ENCODE data around the gene CCP110.
"Not testable (repeated sequence)": the region's sequence is repeated elsewhere in the genome, so short reads cannot be mapped to it uniquely, and the experiment has no call there.

Gene CCP110

GRCh38 chr16:19527161-19527560 lies 3.4 kb downstream of the CCP110 start:
- no peak for FAIRE-seq
- TF ChIP-seq TAF1 (IDR thresholded peaks at IDR 0.05; ENCODE audit: borderline replicate concordance, low read depth, low read length), result no peak
- DNase-seq (ENCODE audit: insufficient read length), result no peak

GRCh38 chr16:19528666-19529065 lies 4.9 kb downstream of the CCP110 start:
- TF ChIP-seq POLR2AphosphoS5 (IDR thresholded peaks at IDR 0.05; ENCODE audit: low read depth, low read length) (no peak), POLR2A (IDR thresholded peaks at IDR 0.05; ENCODE audit: low read depth, low read length) (no peak), TAF1 (IDR thresholded peaks at IDR 0.05; ENCODE audit: borderline replicate concordance, low read depth, low read length) (no peak)
- DNase-seq (ENCODE audit: insufficient read length) (no peak), FAIRE-seq (no peak)

DNA sequence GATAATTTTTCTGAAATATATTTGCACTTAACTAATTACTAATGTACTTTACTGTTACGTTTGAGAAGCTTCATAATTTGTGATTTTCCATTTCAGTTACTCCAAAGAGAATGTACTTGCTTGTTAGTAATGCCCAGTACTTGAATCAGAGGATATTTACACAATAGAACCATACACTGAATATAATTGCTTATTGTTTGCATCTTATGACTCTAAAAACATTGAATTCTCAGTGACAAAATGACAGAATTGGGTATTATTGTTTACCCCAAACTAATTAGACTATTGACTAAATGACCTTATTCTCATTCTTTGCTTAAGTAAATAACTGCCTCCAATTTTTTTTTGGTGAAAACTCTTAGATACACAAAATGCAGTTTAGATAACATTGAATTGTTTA lies 8.9 kb downstream of the CCP110 start:
- DNase-seq (ENCODE audit: insufficient read length) (no peak), FAIRE-seq (no peak)
- TF ChIP-seq TAF1 (IDR thresholded peaks at IDR 0.05; ENCODE audit: borderline replicate concordance, low read depth, low read length) (no peak), POLR2A (IDR thresholded peaks at IDR 0.05; ENCODE audit: low read depth, low read length) (no peak), POLR2AphosphoS5 (IDR thresholded peaks at IDR 0.05; ENCODE audit: low read depth, low read length) (no peak)

GRCh38 chr16:19540241-19540970 lies 16.7 kb downstream of the CCP110 start:
- TF ChIP-seq TAF1 (IDR thresholded peaks at IDR 0.05; ENCODE audit: borderline replicate concordance, low read depth, low read length) (no peak), POLR2A (IDR thresholded peaks at IDR 0.05; ENCODE audit: low read depth, low read length) (no peak), POLR2AphosphoS5 (IDR thresholded peaks at IDR 0.05; ENCODE audit: low read depth, low read length) (no peak)
- FAIRE-seq, result no peak
- no peak for DNase-seq (ENCODE audit: insufficient read length)

DNA sequence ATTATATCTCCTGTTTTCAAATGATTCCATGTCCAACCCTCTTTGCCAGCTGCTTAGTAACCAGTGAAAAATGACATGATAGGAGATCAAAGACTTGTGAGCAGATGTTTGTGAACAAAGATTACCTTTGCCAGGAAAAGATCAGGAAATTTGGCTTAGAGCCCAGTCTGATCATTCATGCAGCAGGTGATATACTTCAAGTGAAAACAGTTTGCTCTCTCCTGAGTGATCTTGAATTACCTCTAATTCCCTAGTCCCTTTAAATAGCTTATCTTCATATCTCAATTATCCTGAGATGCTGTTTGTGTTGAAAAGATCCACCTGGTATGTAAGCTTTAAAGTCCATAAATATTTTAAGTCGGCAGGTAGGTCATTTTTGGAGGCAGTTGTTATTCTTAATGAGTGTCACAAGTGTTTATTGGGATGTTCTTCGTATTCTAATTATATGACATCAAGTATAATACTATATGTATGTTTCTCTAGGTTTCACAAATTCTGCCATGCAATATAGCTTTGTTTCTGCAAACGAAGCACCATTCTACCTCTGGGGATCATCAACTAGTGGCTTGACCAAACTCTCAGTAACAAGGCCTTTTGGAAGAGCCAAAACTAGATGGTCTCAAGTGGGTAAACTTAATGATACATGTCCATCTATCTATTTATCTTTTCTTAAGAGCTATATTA lies 18.5 kb downstream of the CCP110 start:
- FAIRE-seq, result no peak
- no peak for DNase-seq (ENCODE audit: insufficient read length)
- TF ChIP-seq POLR2A (IDR thresholded peaks at IDR 0.05; ENCODE audit: low read depth, low read length) (no peak), POLR2AphosphoS5 (IDR thresholded peaks at IDR 0.05; ENCODE audit: low read depth, low read length) (no peak), TAF1 (IDR thresholded peaks at IDR 0.05; ENCODE audit: borderline replicate concordance, low read depth, low read length) (no peak)

DNA sequence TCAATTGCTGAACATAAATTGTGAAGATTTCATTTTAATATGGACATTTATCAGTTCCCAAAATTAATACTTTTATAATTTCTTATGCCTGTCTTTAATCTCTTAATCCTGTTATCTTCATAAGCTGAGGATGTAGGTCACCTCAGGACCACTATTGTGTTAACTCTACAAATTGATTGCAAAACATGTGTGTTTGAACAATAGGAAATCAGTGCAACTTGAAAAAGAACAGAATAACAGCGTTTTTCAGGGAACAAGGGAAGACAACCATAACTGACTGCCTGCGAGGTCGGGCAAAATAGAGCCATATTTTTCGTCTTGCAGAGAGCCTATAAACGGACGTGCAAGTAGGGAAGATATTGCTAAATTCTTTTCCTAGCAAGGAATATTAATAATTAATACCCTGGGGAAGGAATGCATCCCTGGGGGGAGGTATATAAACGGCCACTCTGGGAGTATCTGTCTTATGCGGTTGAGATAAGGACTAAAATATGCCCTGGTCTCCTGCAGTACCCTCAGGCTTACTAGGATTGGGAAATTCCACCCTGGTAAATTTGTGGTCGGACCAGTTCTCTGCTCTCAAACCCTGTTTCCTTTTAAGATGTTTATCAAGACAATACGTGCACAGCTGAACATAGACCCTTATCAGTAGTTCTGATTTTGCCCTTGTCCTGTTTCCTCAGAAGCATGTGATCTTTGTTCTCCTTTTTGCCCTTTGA lies 19.7 kb downstream of the CCP110 start:
- FAIRE-seq; DNase-seq (ENCODE audit: insufficient read length): not testable (repeated sequence)

GRCh38 chr16:19548144-19548543 lies 24.4 kb downstream of the CCP110 start:
- DNase-seq (ENCODE audit: insufficient read length) (no peak), FAIRE-seq (no peak)
- TF ChIP-seq POLR2A (IDR thresholded peaks at IDR 0.05; ENCODE audit: low read depth, low read length) (no peak), TAF1 (IDR thresholded peaks at IDR 0.05; ENCODE audit: borderline replicate concordance, low read depth, low read length) (no peak), POLR2AphosphoS5 (IDR thresholded peaks at IDR 0.05; ENCODE audit: low read depth, low read length) (no peak)

GRCh38 chr16:19549673-19550072 lies 25.9 kb downstream of the CCP110 start:
- TF ChIP-seq TAF1 (IDR thresholded peaks at IDR 0.05; ENCODE audit: borderline replicate concordance, low read depth, low read length), result no peak
- no peak for TF ChIP-seq POLR2A (IDR thresholded peaks at IDR 0.05; ENCODE audit: low read depth, low read length)
- no peak for TF ChIP-seq POLR2AphosphoS5 (IDR thresholded peaks at IDR 0.05; ENCODE audit: low read depth, low read length)
- DNase-seq (ENCODE audit: insufficient read length) (no peak), FAIRE-seq (no peak)

GRCh38 chr16:19555186-19555937 lies 31.6 kb downstream of the CCP110 start, which contains the start of gene VPS35L:
Gene VPS35L (plus strand): TSS chr16:19555703. CDS start chr16:19555730, 27 bp downstream.
- TF ChIP-seq TAF1 (IDR thresholded peaks at IDR 0.05; ENCODE audit: borderline replicate concordance, low read depth, low read length) (peak; percentile 67), POLR2AphosphoS5 (IDR thresholded peaks at IDR 0.05; ENCODE audit: low read depth, low read length) (no peak), POLR2A (IDR thresholded peaks at IDR 0.05; ENCODE audit: low read depth, low read length) (peak; percentile 74; the same call in 1 of the 2 replicates)
- FAIRE-seq (peak; percentile 98), DNase-seq (ENCODE audit: insufficient read length) (peak; percentile 81)

DNA sequence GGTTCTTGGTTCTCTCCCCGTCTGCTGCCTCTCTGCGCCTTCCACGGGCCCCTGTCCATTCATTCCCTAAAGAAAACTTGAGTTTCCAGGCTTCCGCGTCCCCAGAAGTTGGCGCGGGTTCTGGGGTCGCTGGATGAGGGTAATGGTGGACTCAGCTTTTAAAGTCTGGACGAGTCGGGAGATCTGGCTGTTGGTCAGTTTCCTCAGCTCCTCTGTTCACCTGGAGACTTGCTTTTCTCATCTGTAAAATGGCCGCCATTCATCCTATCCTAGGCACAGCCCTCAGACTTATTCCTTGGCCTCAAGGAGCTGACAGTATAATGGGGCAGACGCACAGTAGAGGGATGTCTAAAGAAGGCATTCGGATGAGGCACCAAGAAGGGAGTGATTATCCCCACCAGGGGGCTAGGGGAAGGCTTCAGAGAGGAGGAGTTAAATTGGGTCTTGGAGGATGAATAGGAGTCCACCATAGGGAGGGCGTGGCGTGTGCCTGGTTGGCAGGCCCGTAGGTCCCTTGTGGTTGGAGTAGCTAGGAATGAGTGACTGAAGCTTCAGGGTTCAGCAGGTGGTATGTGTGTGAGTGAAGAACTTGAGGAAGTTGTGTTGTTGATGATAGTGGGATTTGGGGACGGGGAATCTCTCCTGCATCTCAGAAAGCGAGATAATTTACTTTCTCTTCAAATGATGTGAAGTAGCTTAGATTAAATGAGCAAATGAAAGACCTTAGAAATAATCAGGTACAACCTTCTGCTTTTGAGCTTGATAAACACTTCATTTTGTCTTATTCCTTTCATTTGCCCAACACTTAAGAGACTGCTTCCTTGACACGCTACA lies 32.4 kb downstream of the CCP110 start:
- DNase-seq (ENCODE audit: insufficient read length) (peak; percentile 23), FAIRE-seq (no peak)
- no peak for TF ChIP-seq POLR2A (IDR thresholded peaks at IDR 0.05; ENCODE audit: low read depth, low read length)
- TF ChIP-seq POLR2AphosphoS5 (IDR thresholded peaks at IDR 0.05; ENCODE audit: low read depth, low read length), result no peak
- no peak for TF ChIP-seq TAF1 (IDR thresholded peaks at IDR 0.05; ENCODE audit: borderline replicate concordance, low read depth, low read length)
